Nephron progenitor cell (in vitro differentiated cells): Measurements from ENCODE around the gene MLC1.
A peak's percentile ranks its signal among the peaks of the same experiment; 100 is the strongest.

Source experiments
- DNase-seq: peaks from one replicate; pipeline ENCODE4 v3.0.0; 2021
- H3K27ac Mint-ChIP-seq: 2 replicates; pipeline ENCODE4 v1.8.0; 2021; ENCODE audit warnings: mild to moderate bottlenecking, moderate library complexity, mixed read lengths
- H3K27me3 Mint-ChIP-seq: 2 replicates; pipeline ENCODE4 v1.8.0; 2021; ENCODE audit warnings: mild to moderate bottlenecking, low read depth, mixed read lengths; ENCODE audit not compliant: poor library complexity
- H3K36me3 Mint-ChIP-seq: 2 replicates; pipeline ENCODE4 v1.8.0; 2021; ENCODE audit warnings: low read depth, mixed read lengths
- H3K4me1 Mint-ChIP-seq: 2 replicates; pipeline ENCODE4 v1.8.0; 2021; ENCODE audit warnings: mixed read lengths
- H3K4me3 Mint-ChIP-seq: 2 replicates; pipeline ENCODE4 v1.8.0; 2021; ENCODE audit warnings: mild to moderate bottlenecking, moderate library complexity, mixed read lengths
- H3K9me3 Mint-ChIP-seq: 2 replicates; pipeline ENCODE4 v1.8.0; 2021; ENCODE audit warnings: mild to moderate bottlenecking, moderate library complexity, mixed read lengths
- CTCF ChIP-seq: fragments of 200-600 bp; sonication (generic); IDR thresholded peaks from 2 replicates; pipeline ENCODE4 v1.5.0; 2021; ENCODE audit warnings: antibody characterized with exemption

Gene MLC1

GRCh38 chr22:50123119-50123518 lies 37.9 kb upstream of the MLC1 start:
- Mint-ChIP-seq H3K4me1 (peaks cover 17% of the 10 kb centered on the region), H3K4me3 (no peak overlapping the region), H3K27ac (no peak overlapping the region), H3K27me3 (peaks cover 18% of the 10 kb centered on the region), H3K9me3 (peaks cover 54% of the 10 kb centered on the region), H3K36me3 (peaks cover 5% of the 10 kb centered on the region)
- no peak for DNase-seq
- no peak for TF ChIP-seq CTCF

GRCh38 chr22:50121202-50121740 lies 36.0 kb upstream of the MLC1 start:
- DNase-seq, result no peak
- peaks cover 23% of the 10 kb centered on the region for H3K4me1 Mint-ChIP-seq
- TF ChIP-seq CTCF, result no peak
- H3K27me3 Mint-ChIP-seq, result peaks cover 16% of the 10 kb centered on the region
- H3K9me3 Mint-ChIP-seq, result peaks cover 51% of the 10 kb centered on the region
- no peak overlapping the region for H3K27ac Mint-ChIP-seq
- H3K36me3 Mint-ChIP-seq, result peaks cover 5% of the 10 kb centered on the region
- no peak overlapping the region for H3K4me3 Mint-ChIP-seq

GRCh38 chr22:50119768-50120251 lies 34.6 kb upstream of the MLC1 start:
- Mint-ChIP-seq H3K27me3 (peaks cover 5% of the 10 kb centered on the region), H3K36me3 (peaks cover 5% of the 10 kb centered on the region), H3K4me3 (no peak overlapping the region), H3K27ac (no peak overlapping the region), H3K9me3 (peaks cover 45% of the 10 kb centered on the region), H3K4me1 (peaks cover 26% of the 10 kb centered on the region)
- no peak for DNase-seq
- no peak for TF ChIP-seq CTCF

- no peak overlapping the region for H3K27ac Mint-ChIP-seq
- peaks cover 31% of the 10 kb centered on the region for H3K4me1 Mint-ChIP-seq
- peaks cover 39% of the 10 kb centered on the region for H3K9me3 Mint-ChIP-seq
- peaks cover 4% of the 10 kb centered on the region for H3K27me3 Mint-ChIP-seq
- no peak overlapping the region for H3K4me3 Mint-ChIP-seq
- DNase-seq, result no peak
- peaks cover 5% of the 10 kb centered on the region for H3K36me3 Mint-ChIP-seq
- no peak for TF ChIP-seq CTCF
Measured at GRCh38 chr22:50119169-50119767, 34.0 kb upstream of the MLC1 start.

GRCh38 chr22:50118557-50119168 lies 33.4 kb upstream of the MLC1 start:
- DNase-seq, result no peak
- peaks cover 4% of the 10 kb centered on the region for H3K27me3 Mint-ChIP-seq
- peaks cover 33% of the 10 kb centered on the region for H3K9me3 Mint-ChIP-seq
- H3K4me3 Mint-ChIP-seq, result no peak overlapping the region
- peaks cover 3% of the 10 kb centered on the region for H3K36me3 Mint-ChIP-seq
- TF ChIP-seq CTCF, result no peak
- H3K4me1 Mint-ChIP-seq, result peaks cover 31% of the 10 kb centered on the region
- H3K27ac Mint-ChIP-seq, result peak overlapping the region; percentile 84
